Spleen (tissue), 7 donors: Measurements from ENCODE around the gene ZMYND8.

Experiments used
- POLR2A ChIP-seq, 3 donors: fragments of 450-650 bp; IDR thresholded peaks; one replicate each; pipeline ENCODE4 v1.5.1; 2017; ENCODE audit warnings: antibody characterized with exemption in 3 of 3, mild to moderate bottlenecking in 1 of 3
- TF ChIP-seq, protein P1 (sequence below), 11 experiments: fragments of 200-600 bp in 7 of 11; fragments of 450-650 bp in 4 of 11; sonication (generic) in 4 of 11; IDR thresholded peaks in 8 of 11; conservative IDR thresholded peaks in 3 of 11; 1 replicate in 7 of 11; 2 replicates in 4 of 11; pipeline versions ENCODE4 v1.4.0 to v1.8.0; 2016 to 2021; ENCODE audit warnings: antibody characterized with exemption in 11 of 11, inconsistent platforms in 4 of 11, mild to moderate bottlenecking in 1 of 11
- donor health status: DM: no; HTN: no; CAD: no; lungs with moderate emphysema.
- donor health status: DM: no; HTN: no; CAD: no.
- donor health status: DM: no; HTN: no; CAD: no.

DNA sequence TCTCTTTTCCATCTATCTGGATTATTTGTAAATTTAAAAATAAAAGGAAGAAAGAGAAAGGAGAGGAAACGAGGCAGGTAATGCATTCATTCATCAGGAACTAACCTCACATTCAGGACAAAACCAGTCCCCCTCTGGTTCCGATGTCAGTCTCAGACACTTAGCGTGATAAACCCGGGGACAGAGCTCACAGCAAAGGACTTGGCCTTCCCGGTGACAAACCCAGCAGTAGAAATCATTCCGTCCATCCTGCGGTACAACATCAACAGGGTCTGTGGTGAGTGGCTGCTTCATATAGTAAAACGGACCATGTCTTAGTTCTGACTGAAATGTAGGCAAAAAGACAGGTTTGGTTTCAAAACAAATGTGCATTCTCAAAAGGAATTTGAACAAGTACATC is 57.9 kb downstream of the ZMYND8 start:
- TF ChIP-seq, protein P1, sequence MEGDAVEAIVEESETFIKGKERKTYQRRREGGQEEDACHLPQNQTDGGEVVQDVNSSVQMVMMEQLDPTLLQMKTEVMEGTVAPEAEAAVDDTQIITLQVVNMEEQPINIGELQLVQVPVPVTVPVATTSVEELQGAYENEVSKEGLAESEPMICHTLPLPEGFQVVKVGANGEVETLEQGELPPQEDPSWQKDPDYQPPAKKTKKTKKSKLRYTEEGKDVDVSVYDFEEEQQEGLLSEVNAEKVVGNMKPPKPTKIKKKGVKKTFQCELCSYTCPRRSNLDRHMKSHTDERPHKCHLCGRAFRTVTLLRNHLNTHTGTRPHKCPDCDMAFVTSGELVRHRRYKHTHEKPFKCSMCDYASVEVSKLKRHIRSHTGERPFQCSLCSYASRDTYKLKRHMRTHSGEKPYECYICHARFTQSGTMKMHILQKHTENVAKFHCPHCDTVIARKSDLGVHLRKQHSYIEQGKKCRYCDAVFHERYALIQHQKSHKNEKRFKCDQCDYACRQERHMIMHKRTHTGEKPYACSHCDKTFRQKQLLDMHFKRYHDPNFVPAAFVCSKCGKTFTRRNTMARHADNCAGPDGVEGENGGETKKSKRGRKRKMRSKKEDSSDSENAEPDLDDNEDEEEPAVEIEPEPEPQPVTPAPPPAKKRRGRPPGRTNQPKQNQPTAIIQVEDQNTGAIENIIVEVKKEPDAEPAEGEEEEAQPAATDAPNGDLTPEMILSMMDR (IDR thresholded peaks at IDR 0.05 in 8 of 11, conservative IDR thresholded peaks at IDR 0.05 in 3 of 11): no peak
- no peak for TF ChIP-seq POLR2A (IDR thresholded peaks at IDR 0.05)
